HepG2 (cell line): ENCODE results near the gene MINDY1. TPM values are rescaled to one million over a fixed set of nuclear protein-coding genes. Genes with fewer than 3 reads are reported as not detected.

Experiments
- ATF6 ChIP-seq: sonication (generic); formaldehyde crosslinking; conservative IDR thresholded peaks from 2 replicates; pipeline ENCODE4 v1.4.0; 2020; ENCODE audit warnings: missing genetic modification reagents
- EEA1 ChIP-seq: sonication (generic); formaldehyde crosslinking; IDR thresholded peaks from 2 replicates; pipeline ENCODE4 v1.5.1; 2020; ENCODE audit warnings: mild to moderate bottlenecking, missing genetic modification reagents, borderline replicate concordance
- HIVEP1 ChIP-seq: sonication (generic); formaldehyde crosslinking; IDR thresholded peaks from 2 replicates; pipeline ENCODE4 v1.4.0; 2020; ENCODE audit warnings: mild to moderate bottlenecking, missing genetic modification reagents
- MXI1 ChIP-seq: IDR thresholded peaks from 3 replicates; pipeline ENCODE4 v1.6.1; 2012; ENCODE audit warnings: low read depth, low read length, inconsistent platforms, borderline replicate concordance
- PAF1 ChIP-seq: IDR thresholded peaks from 2 replicates; pipeline ENCODE4 v1.6.1; 2016; ENCODE audit warnings: missing genetic modification reagents, missing compliant biosample characterization
- RERE ChIP-seq: IDR thresholded peaks from 2 replicates; pipeline ENCODE4 v1.6.1; 2016; ENCODE audit warnings: low read depth, missing genetic modification reagents, missing compliant biosample characterization
- TCF7 ChIP-seq: sonication (generic); IDR thresholded peaks from 2 replicates; pipeline ENCODE4 v1.6.1; 2016; ENCODE audit warnings: antibody characterized with exemption, low read depth
- YEATS2 ChIP-seq: sonication (generic); formaldehyde crosslinking; IDR thresholded peaks from 2 replicates; pipeline ENCODE4 v1.4.0; 2020; ENCODE audit warnings: missing genetic modification reagents, borderline replicate concordance
- ZFP1 ChIP-seq: IDR thresholded peaks from 2 replicates; pipeline ENCODE4 v1.6.1; 2016
- ZNF75D ChIP-seq: sonication (generic); formaldehyde crosslinking; IDR thresholded peaks from 2 replicates; pipeline ENCODE4 v1.8.1; 2023; ENCODE audit warnings: missing genetic modification reagents, mild to moderate bottlenecking, borderline replicate concordance
- ZNF784 ChIP-seq: sonication (generic); formaldehyde crosslinking; IDR thresholded peaks from 2 replicates; pipeline ENCODE4 v1.5.1; 2020; ENCODE audit warnings: missing genetic modification reagents, mild to moderate bottlenecking, borderline replicate concordance
- polyA plus RNA-seq, 8 experiments: library from polyadenylated mRNA; depleted of rRNA in 3 of 8; stranded (reverse) in 7 of 8; unstranded in 1 of 8; fragments of >200 nt; fragmentation: Illumina TruSeq in 4 of 8; extraction: Trizol in 4 of 8; gene quantifications; 2 replicates each; pipeline versions ENCODE4 v1.2.1 to v1.2.3, GENCODE V29; 2011 to 2016; ENCODE audit warnings: low read depth in 4 of 8, missing spikeins in 1 of 8, mixed read lengths in 1 of 8; ENCODE audit not compliant: insufficient read depth in 1 of 8
- total RNA-seq, 5 experiments: library from RNA; depleted of rRNA; stranded (reverse); fragments of >200 nt; fragmentation: Illumina TruSeq; extraction: Trizol; gene quantifications; 2 replicates each; pipeline ENCODE4 v1.2.3, GENCODE V29; 2016; ENCODE audit warnings: low read depth in 1 of 5
- TF ChIP-seq, protein P1 (sequence below): IDR thresholded peaks from 2 replicates; pipeline ENCODE4 v1.6.1; 2012; ENCODE audit warnings: low read depth, low read length, improper control_type of control experiment
- TF ChIP-seq, protein P2 (sequence below): fragments of 450-650 bp; IDR thresholded peaks from 2 replicates; pipeline ENCODE4 v1.6.1; 2017; ENCODE audit warnings: mild to moderate bottlenecking

The MINDY1 gene
- total and polyA plus RNA-seq, 2 of the 13 experiments (the other 11 are each of a cell fraction or from before 2014, with no cell fraction given): 11.1 to 15.0 TPM

DNA sequence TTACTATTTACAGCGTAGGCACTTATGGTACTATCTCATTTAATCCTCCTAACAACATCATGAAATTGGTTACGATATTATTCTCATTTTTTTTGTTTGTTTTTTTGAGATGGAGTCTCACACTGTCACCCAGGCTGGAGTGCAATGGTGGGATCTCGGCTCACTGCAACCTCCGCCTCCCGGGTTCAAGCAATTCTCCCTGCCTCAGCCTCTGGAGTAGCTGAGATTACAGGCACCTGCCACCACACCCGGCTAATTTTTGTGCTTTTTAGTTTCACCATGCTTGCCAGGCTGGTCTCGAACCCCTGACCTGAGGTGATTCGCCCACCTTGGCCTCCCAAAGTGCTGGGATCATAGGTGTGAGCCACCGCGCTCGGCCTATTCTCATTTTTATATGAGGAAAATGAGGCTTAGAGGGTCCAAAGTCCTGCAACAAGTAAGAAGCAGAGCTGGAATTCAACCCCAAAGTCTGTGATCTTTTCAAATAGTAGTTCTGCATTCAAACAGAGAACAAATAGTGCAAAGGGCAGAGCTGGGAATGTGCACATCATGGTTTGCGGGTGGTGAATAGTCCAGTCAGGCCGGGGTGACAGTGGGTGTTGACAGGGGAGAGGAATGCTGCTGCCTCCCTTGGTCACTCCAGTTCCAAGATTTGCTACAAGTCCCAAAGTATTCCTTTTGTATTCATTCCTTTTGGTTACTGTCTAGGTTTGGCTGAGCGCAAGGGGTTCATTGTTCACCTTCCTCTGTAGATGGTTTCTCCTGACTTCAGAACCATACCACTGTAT, 6.2 kb upstream of the MINDY1 start (continued):
- no peak for TF ChIP-seq ZNF784
- TF ChIP-seq ZFP1 (CRISPR knock-in tag): no peak
- no peak for TF ChIP-seq ATF6 (CRISPR knock-in tag)
- peak; percentile 18; the same call in 1 of the 2 replicates for TF ChIP-seq YEATS2 (CRISPR knock-in tag)
- TF ChIP-seq EEA1 (CRISPR knock-in tag): no peak
- TF ChIP-seq HIVEP1: no peak
- no peak for TF ChIP-seq PAF1 (CRISPR knock-in tag)
- TF ChIP-seq MXI1: peak; percentile 77; the same call in 1 of the 3 replicates
- TF ChIP-seq RERE: no peak; the same call in 1 of the 2 replicates
- TF ChIP-seq, protein P1, sequence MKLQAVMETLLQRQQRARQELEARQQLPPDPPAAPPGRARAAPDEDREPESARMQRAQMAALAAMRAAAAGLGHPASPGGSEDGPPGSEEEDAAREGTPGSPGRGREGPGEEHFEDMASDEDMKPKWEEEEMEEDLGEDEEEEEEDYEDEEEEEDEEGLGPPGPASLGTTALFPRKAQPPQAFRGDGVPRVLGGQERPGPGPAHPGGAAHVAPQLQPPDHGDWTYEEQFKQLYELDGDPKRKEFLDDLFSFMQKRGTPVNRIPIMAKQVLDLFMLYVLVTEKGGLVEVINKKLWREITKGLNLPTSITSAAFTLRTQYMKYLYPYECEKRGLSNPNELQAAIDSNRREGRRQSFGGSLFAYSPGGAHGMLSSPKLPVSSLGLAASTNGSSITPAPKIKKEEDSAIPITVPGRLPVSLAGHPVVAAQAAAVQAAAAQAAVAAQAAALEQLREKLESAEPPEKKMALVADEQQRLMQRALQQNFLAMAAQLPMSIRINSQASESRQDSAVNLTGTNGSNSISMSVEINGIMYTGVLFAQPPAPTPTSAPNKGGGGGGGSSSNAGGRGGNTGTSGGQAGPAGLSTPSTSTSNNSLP: peak; percentile 90
- TF ChIP-seq, protein P2, sequence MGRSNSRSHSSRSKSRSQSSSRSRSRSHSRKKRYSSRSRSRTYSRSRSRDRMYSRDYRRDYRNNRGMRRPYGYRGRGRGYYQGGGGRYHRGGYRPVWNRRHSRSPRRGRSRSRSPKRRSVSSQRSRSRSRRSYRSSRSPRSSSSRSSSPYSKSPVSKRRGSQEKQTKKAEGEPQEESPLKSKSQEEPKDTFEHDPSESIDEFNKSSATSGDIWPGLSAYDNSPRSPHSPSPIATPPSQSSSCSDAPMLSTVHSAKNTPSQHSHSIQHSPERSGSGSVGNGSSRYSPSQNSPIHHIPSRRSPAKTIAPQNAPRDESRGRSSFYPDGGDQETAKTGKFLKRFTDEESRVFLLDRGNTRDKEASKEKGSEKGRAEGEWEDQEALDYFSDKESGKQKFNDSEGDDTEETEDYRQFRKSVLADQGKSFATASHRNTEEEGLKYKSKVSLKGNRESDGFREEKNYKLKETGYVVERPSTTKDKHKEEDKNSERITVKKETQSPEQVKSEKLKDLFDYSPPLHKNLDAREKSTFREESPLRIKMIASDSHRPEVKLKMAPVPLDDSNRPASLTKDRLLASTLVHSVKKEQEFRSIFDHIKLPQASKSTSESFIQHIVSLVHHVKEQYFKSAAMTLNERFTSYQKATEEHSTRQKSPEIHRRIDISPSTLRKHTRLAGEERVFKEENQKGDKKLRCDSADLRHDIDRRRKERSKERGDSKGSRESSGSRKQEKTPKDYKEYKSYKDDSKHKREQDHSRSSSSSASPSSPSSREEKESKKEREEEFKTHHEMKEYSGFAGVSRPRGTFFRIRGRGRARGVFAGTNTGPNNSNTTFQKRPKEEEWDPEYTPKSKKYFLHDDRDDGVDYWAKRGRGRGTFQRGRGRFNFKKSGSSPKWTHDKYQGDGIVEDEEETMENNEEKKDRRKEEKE: no peak
- TF ChIP-seq ZNF75D: no peak
- TF ChIP-seq TCF7: peak; percentile 72
